ENCODE results near the gene COX6A1.
"Not testable (repeated sequence)": the region's sequence is repeated elsewhere in the genome, so short reads cannot be mapped to it uniquely, and the experiment has no call there.

The COX6A1 gene

GRCh38 chr12:120438495-120439198 is 734 bp downstream of the COX6A1 start:
- ATAC-seq (ENCODE audit: low read depth), result no peak

GRCh38 chr12:120439646-120440247 is 1.8 kb downstream of the COX6A1 start:
- peak; percentile 86 for TF ChIP-seq CTCF (IDR thresholded peaks at IDR 0.05; ENCODE audit: poor library complexity, severe bottlenecking)
- no peaks in the 10 kb centered on the region for H3K27me3 ChIP-seq (ENCODE audit: insufficient read depth, poor library complexity, severe bottlenecking)
- no peaks in the 10 kb centered on the region for H3K9me3 ChIP-seq (ENCODE audit: severe bottlenecking)
- H3K36me3 ChIP-seq (ENCODE audit: low read depth), result peaks cover 50% of the 10 kb centered on the region
- peaks cover 9% of the 10 kb centered on the region for H3K4me1 ChIP-seq (ENCODE audit: insufficient read depth, poor library complexity, severe bottlenecking)
- H3K4me3 ChIP-seq (ENCODE audit: severe bottlenecking), result peak overlapping the region; percentile 3
- H3K27ac ChIP-seq (ENCODE audit: poor library complexity, severe bottlenecking), result no peak overlapping the region
- ATAC-seq (ENCODE audit: low read depth), result peak; percentile 35; the same call in 2 of the 3 replicates
- DNase-seq (ENCODE audit: low spot score), result no peak

More at GRCh38 chr12:120438495-120439198, 734 bp downstream of the COX6A1 start:
- Histone ChIP-seq H3K27me3 (ENCODE audit: insufficient read depth, poor library complexity, severe bottlenecking) (no peaks in the 10 kb centered on the region), H3K9me3 (ENCODE audit: severe bottlenecking) (no peaks in the 10 kb centered on the region), H3K4me3 (ENCODE audit: severe bottlenecking) (peak overlapping the region; percentile 68), H3K4me1 (ENCODE audit: insufficient read depth, poor library complexity, severe bottlenecking) (peaks cover 9% of the 10 kb centered on the region), H3K36me3 (ENCODE audit: low read depth) (peaks cover 41% of the 10 kb centered on the region), H3K27ac (ENCODE audit: poor library complexity, severe bottlenecking) (peak overlapping the region; percentile 46)
- TF ChIP-seq CTCF (IDR thresholded peaks at IDR 0.05; ENCODE audit: poor library complexity, severe bottlenecking), result no peak
- no peak for DNase-seq (ENCODE audit: low spot score)

GRCh38 chr12:120444676-120445075 is 6.8 kb downstream of the COX6A1 start:
- H3K4me3 ChIP-seq (ENCODE audit: severe bottlenecking), result no peak overlapping the region
- ATAC-seq (ENCODE audit: low read depth) (no peak), DNase-seq (ENCODE audit: low spot score) (no peak)
- peaks cover 68% of the 10 kb centered on the region for H3K36me3 ChIP-seq (ENCODE audit: low read depth)
- H3K9me3 ChIP-seq (ENCODE audit: severe bottlenecking), result no peaks in the 10 kb centered on the region
- TF ChIP-seq CTCF (IDR thresholded peaks at IDR 0.05; ENCODE audit: poor library complexity, severe bottlenecking), result no peak
- no peak overlapping the region for H3K27ac ChIP-seq (ENCODE audit: poor library complexity, severe bottlenecking)
- H3K4me1 ChIP-seq (ENCODE audit: insufficient read depth, poor library complexity, severe bottlenecking), result peaks cover 14% of the 10 kb centered on the region
- no peaks in the 10 kb centered on the region for H3K27me3 ChIP-seq (ENCODE audit: insufficient read depth, poor library complexity, severe bottlenecking)

GRCh38 chr12:120445911-120446843 is 8.3 kb downstream of the COX6A1 start, which contains the start of the genes GATC and TRIAP1:
GATC (plus strand) TSS chr12:120446444; CDS start chr12:120446481, 37 bp downstream.
TRIAP1 (minus strand) TSS chr12:120446384; CDS start chr12:120446372, 12 bp downstream.
- peak within 1 kb of the TSS; percentile 65 for H3K4me3 ChIP-seq (ENCODE audit: severe bottlenecking)
- no peaks in the 10 kb centered on the region for H3K9me3 ChIP-seq (ENCODE audit: severe bottlenecking)
- peak within 1 kb of the TSS; percentile 62 for H3K27ac ChIP-seq (ENCODE audit: poor library complexity, severe bottlenecking)
- H3K27me3 ChIP-seq (ENCODE audit: insufficient read depth, poor library complexity, severe bottlenecking), result no peaks in the 10 kb centered on the region
- peak; percentile 86 for ATAC-seq (ENCODE audit: low read depth)
- H3K4me1 ChIP-seq (ENCODE audit: insufficient read depth, poor library complexity, severe bottlenecking), result peaks cover 14% of the 10 kb centered on the region
- peaks cover 69% of the 10 kb centered on the region for H3K36me3 ChIP-seq (ENCODE audit: low read depth)
- TF ChIP-seq CTCF (IDR thresholded peaks at IDR 0.05; ENCODE audit: poor library complexity, severe bottlenecking), result no peak
- peak; percentile 82 for DNase-seq (ENCODE audit: low spot score)

GRCh38 chr12:120446844-120447178 is 8.9 kb downstream of the COX6A1 start:
- Histone ChIP-seq H3K4me1 (ENCODE audit: insufficient read depth, poor library complexity, severe bottlenecking) (peaks cover 14% of the 10 kb centered on the region), H3K4me3 (ENCODE audit: severe bottlenecking) (peak overlapping the region; percentile 65), H3K36me3 (ENCODE audit: low read depth) (peaks cover 68% of the 10 kb centered on the region), H3K27ac (ENCODE audit: poor library complexity, severe bottlenecking) (peak overlapping the region; percentile 62)
- DNase-seq (ENCODE audit: low spot score); H3K9me3 ChIP-seq (ENCODE audit: severe bottlenecking); H3K27me3 ChIP-seq (ENCODE audit: insufficient read depth, poor library complexity, severe bottlenecking); ATAC-seq (ENCODE audit: low read depth): not testable (repeated sequence)

All from RWPE2 (cell line).